Choroid plexus epithelial cell (primary cell): Measurements from ENCODE around the gene ANKRD13C.

Experiments used
- DNase-seq: peaks from one replicate; pipeline ENCODE4 v3.0.0-alpha.2; 2010; ENCODE audit warnings: low read depth
- H3K4me3 ChIP-seq: 2 replicates; pipeline ENCODE4 v1.5.1; 2011; ENCODE audit warnings: low read depth, mild to moderate bottlenecking, control low read depth, low read length, moderate library complexity
- CTCF ChIP-seq: conservative IDR thresholded peaks from 2 replicates; pipeline ENCODE4 v1.5.1; 2011; ENCODE audit warnings: low read depth, mild to moderate bottlenecking, control low read depth, inconsistent platforms, low read length, moderate library complexity

The ANKRD13C gene

DNA sequence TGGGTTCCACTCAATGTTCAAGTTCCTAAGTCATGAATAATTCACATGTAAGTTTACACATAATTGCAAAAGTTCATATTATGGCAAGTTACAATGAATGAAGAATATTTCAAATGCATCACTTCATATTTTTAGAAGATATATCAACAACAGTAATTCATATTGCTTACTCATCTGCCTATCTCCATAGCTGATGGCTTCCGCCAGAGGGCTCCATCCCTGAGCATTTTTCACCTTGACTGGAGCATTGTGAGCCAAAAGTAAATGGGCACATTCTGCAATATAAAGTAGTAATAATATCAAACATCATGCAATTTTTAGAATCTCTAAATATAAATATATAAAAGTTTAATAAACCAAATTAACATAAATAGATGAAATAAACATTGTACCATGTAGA is 29.8 kb downstream of the ANKRD13C start:
- H3K4me3 ChIP-seq = no peak overlapping the region
- peak; percentile 7 for TF ChIP-seq CTCF
- no peak for DNase-seq

DNA sequence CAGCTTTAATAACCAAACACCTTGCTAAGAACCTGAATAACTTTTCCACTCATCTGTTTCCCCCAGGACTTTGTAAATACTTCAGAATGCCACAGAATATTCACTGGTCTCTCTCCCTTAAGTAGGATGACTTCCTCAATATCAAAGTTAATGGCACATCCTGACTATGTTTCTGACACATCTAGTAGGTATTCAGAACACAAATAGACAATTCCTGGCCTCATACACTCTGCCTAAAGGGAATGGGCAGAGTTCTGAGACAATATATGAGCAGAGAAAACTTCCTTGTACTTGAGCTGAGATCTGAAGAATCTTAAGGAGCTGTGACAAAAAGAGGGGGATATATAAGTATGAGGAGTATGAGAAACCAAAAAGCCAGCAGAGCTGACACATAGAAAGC is 34.8 kb downstream of the ANKRD13C start:
- TF ChIP-seq CTCF = no peak
- no peak overlapping the region for H3K4me3 ChIP-seq
- DNase-seq = peak; percentile 59

DNA sequence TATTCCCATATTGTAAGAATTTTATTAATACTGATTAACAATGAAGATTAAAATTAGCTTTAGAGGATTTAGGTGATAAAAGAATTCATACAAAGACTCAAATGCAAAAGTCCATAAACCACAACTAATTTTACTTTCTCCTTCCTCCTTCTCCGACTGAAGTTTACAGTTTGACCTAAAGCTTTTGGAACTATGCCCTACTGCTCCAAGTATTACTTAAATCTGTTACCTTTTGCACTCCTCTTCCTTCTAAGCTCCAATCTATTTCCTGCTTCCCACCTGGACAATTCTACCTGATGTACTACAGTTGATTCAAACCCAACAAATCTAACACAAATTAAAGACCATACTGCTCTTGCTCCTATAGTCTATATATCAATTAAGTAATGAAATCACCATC is 36.3 kb downstream of the ANKRD13C start:
- TF ChIP-seq CTCF = no peak
- H3K4me3 ChIP-seq = no peak overlapping the region
- peak; percentile 9 for DNase-seq

DNA sequence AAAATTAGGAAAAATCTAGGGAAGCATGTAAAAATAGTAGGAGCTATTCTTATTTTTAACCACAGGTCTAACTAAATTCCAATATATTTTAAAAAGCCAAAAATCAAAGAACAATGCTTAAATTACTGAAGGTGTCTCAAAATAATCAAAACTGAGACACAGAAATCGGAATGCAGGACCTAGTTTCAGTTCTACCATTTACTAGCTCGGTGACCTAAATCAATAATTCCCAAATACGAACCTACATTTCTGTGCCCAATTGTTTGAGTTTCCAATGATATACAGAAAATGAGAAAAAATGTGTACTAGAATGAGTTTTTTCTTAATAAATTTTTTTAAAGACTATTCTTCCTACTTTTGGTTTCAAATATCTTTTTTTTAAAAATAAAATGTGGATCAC is 37.4 kb downstream of the ANKRD13C start:
- H3K4me3 ChIP-seq = no peak overlapping the region
- TF ChIP-seq CTCF = no peak
- DNase-seq = no peak

DNA sequence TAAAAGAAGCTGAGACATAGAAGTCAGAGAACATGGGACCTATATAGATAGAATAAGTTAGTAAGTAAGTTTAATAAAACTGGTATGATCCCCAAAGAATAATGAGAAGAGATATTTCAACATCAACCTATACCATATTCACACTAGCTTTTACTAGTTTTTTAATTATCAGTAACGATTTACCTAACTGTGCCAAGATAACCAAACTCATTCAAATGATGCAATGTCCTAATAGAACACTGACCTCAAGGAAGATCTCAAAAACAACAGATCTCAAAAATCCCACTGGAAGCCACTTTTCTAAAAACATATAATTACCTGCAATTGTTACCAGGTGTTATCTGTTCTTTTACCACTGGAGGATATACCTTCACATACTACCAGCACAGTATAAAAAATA is 38.7 kb downstream of the ANKRD13C start:
- no peak for TF ChIP-seq CTCF
- no peak overlapping the region for H3K4me3 ChIP-seq
- no peak for DNase-seq

- no peak for DNase-seq
- peak; percentile 22 for TF ChIP-seq CTCF
- no peak overlapping the region for H3K4me3 ChIP-seq
Observed at GRCh38 chr1:70314706-70315304, 39.7 kb downstream of the ANKRD13C start.

DNA sequence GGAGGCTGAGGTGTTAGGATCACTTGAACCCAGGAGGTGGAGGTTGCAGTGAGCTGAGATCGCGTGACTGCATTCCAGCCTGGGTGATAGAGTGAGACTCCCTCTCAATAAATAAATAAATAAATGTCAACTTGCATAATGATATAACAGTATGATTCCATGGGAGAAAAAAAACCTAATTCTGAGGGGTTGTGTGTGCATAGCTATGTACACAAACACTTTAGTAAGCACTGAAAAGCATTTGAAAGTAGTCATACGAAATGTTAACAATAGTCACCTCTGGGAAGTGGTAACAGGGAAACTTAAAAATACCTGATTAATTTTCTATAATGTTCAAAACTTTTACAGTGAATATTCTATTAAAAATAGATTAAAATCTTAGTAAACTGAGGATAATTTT is 43.2 kb downstream of the ANKRD13C start:
- no peak overlapping the region for H3K4me3 ChIP-seq
- DNase-seq = no peak
- TF ChIP-seq CTCF = no peak
